GM19023 (cell line): Measurements from ENCODE around the gene PAM.
"Not testable (repeated sequence)": the region's sequence is repeated elsewhere in the genome, so short reads cannot be mapped to it uniquely, and the experiment has no call there.

Experiments used
- ATAC-seq: cut with Tn5 transposase; IDR thresholded peaks from one replicate; pipeline ENCODE4 v1.9.1; 2021; ENCODE audit warnings: mild to moderate bottlenecking, moderate library complexity; ENCODE audit not compliant: unreplicated experiment

The PAM gene

DNA sequence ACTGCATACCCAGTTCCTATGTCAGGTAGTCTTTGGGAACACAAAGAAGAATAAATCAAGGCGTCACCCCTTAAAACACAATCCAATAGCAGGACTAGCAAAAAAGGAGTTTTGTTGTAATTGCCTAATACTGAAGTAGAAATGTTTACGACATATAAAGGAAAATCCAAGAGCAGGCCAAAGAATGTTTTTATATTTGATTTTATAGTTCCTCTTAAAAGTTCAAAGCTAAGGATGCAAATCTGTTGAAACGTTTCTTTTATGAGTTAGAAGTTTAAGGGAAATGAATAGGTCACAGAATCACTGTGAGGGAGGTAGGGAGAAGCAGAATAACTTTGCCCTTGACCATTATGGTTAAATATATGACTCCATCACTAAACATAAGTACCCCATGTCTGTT, 136.1 kb downstream of the PAM start:
- ATAC-seq, result no peak

DNA sequence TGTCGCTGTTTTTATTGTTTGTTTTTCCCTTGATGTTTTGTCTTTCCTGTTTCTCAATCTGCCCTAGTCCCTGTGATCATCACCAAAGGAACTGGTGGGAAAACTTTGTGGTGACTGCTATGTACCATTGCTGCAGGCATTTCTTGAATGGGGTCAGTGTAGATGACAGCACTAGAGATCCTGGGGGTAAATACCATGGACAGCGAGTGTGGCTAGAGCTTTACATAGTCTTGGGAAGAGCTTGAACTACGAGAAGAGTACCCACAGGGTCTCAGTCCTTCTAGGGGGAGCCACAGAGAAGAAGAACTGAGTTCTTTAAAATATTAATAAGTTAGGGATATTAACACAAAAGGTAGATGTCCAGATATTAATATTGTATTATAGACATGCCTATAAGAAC, 138.8 kb downstream of the PAM start:
- ATAC-seq, result no peak

GRCh38 chr5:102895234-102895633, 140.1 kb downstream of the PAM start:
- no peak for ATAC-seq

DNA sequence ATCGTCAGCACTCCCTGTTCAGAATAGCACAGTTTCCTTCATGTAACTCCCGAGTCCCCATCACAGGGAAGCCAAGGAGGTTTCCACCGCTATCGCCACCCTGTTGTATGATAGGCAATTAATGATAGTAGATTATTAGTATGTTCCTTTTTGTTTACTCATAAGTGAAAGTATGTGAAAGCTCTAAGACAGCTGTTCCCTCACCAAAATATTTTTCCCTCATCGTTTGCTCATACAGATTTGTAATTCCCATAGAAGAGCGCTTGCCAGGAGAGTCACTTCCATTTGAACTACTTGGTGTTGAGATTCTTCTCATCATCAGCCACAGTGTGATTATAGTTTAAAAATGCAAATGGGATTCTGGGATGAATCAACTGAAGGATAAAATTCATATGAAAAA, 140.9 kb downstream of the PAM start:
- no peak for ATAC-seq

- no peak for ATAC-seq
These were observed 146.5 kb downstream of the PAM start for GRCh38 chr5:102901424-102902134.

GRCh38 chr5:102902135-102902448, 147.0 kb downstream of the PAM start:
- ATAC-seq, result no peak

DNA sequence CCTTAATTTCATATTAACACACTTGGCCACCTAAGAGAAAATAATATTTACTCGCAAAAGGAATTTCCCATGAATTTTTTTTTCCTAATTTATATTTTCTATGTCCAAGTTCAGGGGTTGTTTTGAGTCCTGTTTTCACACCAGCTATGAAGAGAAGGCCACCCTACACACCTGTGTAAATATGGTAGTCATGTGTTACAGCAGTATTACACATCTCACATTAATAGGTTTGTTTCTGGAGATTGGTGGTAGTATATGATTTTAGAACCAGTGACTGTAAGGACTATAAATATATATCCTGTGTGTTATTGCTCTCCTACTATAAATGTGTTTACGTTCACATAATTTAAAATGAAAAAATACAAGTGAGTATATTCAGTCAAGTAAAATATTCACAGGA, 147.5 kb downstream of the PAM start:
- no peak for ATAC-seq

DNA sequence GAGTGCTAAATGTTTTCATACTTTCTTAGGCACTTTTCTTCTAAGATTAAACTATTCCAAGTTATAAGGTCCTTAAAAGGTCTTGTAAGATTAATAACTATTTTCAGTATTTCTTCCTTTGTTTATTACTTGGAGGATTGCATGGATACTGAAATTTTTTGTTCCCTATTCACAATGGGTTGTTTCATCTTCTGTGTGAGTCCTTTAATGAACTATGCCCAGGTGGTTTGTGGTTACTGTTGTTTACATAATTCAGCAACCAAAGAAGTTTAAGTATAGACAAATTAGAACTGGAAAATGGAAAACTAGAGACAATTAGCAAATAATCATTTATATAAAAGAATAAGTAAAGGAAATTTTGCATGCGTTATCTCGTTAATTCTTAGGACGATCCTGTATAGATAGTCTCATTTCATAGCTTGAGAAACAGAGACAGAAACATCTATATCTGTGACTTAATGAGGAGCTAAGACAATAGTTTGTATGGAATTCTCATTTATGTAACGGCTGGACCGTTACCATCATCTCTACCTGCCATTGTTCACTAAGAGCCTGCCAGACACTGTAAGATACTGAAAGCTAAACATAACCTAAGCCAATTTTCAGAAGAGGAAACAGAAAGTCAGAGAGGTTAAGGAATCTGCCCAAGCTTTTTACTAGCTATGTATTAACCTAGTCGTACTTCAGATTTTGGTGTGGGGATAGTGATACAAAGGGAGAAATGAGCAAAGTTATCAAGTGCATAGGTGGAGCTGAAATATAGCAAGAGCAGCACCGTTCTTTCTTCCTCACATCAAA, 148.2 kb downstream of the PAM start:
- no peak for ATAC-seq

GRCh38 chr5:102905056-102905455, 150.0 kb downstream of the PAM start:
- no peak for ATAC-seq

DNA sequence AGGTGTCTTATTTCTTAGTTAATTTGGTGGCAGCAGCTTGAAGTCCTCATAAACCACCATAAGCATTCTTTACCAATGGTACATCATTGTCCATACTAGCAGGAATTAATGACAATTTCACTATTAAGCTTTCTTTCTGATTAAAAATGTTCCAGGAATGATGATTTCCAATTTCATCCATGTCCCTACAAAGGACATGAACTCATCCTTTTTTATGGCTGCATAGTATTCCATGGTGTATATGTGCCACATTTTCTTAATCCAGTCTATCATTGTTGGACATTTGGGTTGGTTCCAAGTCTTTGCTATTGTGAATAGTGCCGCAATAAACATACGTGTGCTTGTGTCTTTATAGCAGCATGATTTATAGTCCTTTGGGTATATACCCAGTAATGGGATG, 152.0 kb downstream of the PAM start:
- ATAC-seq, result not testable (repeated sequence)

- no peak for ATAC-seq
These were observed 155.4 kb downstream of the PAM start for GRCh38 chr5:102910240-102911226.

DNA sequence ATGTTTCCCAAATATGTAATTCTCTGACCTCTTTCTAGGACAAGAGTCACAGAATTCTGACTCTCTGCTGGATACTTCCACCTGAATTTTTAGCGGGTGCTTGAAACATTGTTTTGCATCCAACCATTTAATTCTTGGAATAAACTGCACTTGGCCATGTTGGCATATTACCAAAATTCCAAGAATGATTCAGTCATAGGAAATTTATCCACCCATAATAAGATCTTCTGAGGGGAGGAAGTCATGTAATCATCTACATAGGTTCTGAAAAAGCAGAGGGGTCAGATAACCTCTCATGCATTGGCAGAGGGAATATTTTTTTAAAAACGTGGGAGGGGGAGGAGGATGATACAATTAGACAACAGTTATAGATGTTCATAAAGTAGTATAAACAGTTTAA, 156.9 kb downstream of the PAM start:
- no peak for ATAC-seq

DNA sequence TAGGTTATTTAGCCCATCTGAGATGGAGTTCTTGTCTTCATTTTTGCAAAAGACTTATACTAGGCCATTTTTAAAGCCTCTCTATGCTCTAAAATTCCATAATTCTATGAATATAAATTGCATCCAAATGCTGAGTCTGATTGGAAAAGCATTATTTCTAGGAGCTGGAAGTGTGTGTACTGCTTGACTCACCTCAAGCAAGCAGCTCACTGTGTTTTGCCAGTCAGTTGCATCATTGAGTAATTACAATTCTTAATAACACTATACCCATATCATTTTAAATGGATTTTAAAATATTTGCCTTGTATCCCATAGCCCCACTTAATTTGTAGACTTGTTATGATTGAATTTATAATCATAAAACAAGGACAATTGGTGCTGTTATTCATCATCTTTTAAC, 161.0 kb downstream of the PAM start:
- ATAC-seq, result no peak

GRCh38 chr5:102918986-102919610, 164.0 kb downstream of the PAM start:
- no peak for ATAC-seq

DNA sequence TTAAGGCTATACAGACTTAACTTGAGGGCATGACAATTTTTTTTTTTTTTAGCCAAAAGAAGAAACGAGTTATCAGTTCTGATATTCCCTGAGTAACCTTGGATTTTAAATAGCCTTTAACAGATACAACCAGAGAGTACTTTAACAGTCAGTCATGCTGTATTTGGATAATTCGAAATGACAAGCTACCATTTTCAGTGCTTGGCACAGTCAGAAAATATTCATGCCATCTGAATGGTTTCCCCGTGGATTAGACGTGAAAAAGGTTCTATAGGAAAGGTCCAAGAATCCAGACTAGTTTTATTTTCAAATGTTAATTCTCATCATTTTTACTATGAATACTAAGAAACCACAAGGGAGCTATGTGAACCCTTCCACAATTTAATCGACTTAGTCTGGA, 165.7 kb downstream of the PAM start:
- no peak for ATAC-seq

GRCh38 chr5:102921341-102922044, 166.4 kb downstream of the PAM start:
- ATAC-seq, result no peak

DNA sequence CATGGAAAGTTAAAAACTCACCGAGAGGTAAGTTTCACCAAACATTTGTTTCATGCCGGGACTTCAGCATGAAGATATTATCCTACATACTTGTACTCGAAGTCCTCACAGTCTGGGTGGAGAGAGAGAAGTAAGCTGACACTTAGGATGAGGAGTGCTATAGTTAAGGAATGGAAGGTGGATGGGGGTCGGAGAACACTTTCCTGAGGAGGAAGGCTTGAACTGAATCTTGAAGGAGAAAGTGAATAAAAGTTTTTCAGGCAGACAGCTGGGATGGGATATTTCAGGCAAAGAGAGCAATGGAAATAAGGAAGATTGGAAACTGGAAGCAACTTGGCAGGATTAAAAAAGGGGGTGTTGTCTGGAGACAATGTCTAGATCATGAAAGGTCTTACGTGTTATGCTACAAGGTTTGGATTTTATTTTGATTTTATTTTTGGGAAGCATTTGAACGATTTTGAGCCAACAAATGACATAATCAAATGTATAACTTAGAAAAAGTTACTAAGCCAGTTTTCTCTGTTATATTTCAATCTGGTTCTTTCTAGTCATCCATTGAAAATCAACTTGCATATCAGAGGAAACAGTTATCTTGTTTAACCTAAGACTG, 167.1 kb downstream of the PAM start:
- ATAC-seq, result no peak

DNA sequence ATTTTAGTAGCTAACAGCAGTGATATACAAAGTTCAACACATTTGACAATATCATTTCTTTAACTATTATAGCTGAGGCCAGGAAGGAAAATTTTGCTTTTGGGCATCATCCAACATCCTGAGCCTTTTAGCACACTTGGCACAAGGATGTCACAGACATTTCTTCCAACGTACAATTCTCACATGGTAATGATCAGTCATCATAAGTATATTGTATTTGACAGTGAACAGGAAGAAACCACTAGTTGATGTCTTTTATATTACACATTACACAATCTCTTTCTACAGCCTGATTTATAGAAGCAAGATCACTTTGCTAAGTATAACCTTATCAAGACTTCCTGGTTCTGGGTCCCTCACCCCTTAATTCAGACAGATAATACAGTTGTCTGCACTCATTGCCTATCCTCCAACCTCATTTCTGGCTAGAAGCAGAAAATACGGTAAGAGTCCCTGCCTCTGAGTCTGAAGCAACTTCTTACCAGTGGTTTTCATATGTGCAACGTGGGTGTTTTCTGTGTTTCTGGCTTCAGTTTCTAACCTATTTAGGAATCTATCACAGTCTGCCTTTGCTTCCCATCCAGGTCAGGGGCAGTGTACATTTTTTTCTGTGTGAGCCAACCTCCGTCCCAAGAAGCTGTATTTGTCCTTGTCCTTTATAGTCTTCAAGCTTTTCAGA, 167.8 kb downstream of the PAM start:
- ATAC-seq, result no peak

GRCh38 chr5:102924963-102925362, 169.9 kb downstream of the PAM start:
- no peak for ATAC-seq
